NCI-H1694 treated with DMSO at 0.1 percent for 48 hours (cell line): Measurements from ENCODE around the gene AHCYL2.
"Not testable (repeated sequence)": the region's sequence is repeated elsewhere in the genome, so short reads cannot be mapped to it uniquely, and the experiment has no call there.

Source experiments
- DNase-seq: peaks from one replicate; lab custom pipeline; 2025; lab: John Stamatoyannopoulos, UW

AHCYL2 gene

GRCh38 chr7:129383542-129384132 is 158.8 kb downstream of the AHCYL2 start:
- no peak for DNase-seq

- no peak for DNase-seq
Observed at GRCh38 chr7:129385116-129385515, 160.3 kb downstream of the AHCYL2 start.

DNA sequence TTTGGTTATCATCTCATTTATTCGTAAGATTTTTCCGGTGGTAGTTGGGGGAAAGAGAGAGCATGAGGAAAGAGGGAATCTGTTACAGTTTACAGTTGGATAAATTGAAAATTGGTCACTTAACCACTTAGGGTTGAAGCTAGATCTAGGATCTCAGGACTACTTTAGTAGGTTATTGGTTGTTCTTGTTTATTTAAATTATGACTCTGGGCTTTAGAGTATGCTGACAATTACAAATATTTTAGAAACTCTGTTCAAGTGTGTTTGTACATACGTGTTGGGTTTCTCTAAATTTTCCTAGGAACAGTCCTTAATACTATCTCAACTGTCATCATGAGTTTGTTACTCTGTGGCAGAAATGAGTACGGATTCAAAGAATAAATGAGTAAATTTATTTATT is 160.8 kb downstream of the AHCYL2 start:
- no peak for DNase-seq

- DNase-seq: no peak
Observed at GRCh38 chr7:129386506-129386905, 161.7 kb downstream of the AHCYL2 start.

DNA sequence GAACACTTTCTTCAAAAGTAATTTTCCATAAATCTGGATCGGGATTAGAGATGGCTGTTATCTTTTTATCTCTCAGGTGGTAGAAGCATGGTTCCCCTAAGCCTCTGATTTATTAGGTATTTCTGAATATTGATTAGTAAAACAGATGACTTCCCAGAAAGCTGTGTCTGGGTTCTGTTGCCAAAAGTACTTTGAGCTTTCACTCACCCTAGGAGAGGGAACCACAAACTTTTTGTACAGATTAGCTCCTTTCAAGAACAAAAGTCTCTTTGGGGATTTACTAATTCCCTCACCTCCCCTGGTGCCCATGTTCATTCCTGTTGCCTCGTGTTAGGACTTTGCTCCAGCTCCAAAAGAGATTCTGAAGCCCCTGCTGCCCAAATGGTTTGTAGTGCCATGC is 162.7 kb downstream of the AHCYL2 start:
- no peak for DNase-seq

GRCh38 chr7:129388333-129389098 is 163.7 kb downstream of the AHCYL2 start:
- no peak for DNase-seq

DNA sequence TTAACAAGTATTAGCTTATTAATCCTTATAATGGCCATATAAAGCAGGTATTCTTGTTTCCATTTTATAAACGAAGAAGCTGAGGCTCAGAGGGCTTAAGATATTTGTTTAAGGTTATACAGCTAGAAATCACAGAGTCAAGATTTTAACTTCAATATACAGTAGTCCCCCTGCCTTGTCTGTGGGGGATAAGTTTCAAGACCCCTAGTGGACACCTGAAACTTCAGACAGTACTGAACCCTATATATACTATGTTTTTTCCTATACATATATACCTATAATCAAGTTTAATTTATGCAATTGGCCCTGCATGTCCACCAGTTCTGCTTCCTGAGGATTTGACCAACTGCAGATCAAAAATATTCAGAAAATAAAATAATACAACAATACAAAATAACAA is 165.0 kb downstream of the AHCYL2 start:
- no peak for DNase-seq

DNA sequence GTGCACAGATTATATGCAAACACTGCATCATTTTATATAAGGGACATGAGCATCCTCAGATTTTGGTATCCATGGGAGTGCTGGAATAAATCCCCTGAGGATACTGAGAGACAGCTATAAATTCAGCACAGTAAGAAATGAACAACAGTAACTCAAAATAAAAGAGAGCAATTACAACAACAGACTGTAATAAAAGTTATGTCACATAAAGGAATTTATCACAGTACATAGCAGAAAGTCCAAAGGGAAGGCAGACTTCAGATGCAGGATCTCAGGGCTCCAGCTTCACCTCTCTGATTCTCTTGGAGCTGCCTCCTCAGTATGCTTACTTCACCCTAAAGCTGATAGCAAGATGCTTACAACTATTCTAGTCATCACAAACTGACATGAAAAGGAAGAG is 165.5 kb downstream of the AHCYL2 start:
- DNase-seq: no peak

GRCh38 chr7:129391546-129392171 is 166.8 kb downstream of the AHCYL2 start:
- no peak for DNase-seq

GRCh38 chr7:129393255-129393654 is 168.4 kb downstream of the AHCYL2 start:
- no peak for DNase-seq

- DNase-seq: no peak
Observed at GRCh38 chr7:129394101-129394500, 169.3 kb downstream of the AHCYL2 start.

GRCh38 chr7:129394982-129395914 is 170.4 kb downstream of the AHCYL2 start:
- DNase-seq: no peak

GRCh38 chr7:129401228-129401966 is 176.6 kb downstream of the AHCYL2 start:
- no peak for DNase-seq

- DNase-seq: no peak
Observed at GRCh38 chr7:129401967-129402860, 177.4 kb downstream of the AHCYL2 start.

DNA sequence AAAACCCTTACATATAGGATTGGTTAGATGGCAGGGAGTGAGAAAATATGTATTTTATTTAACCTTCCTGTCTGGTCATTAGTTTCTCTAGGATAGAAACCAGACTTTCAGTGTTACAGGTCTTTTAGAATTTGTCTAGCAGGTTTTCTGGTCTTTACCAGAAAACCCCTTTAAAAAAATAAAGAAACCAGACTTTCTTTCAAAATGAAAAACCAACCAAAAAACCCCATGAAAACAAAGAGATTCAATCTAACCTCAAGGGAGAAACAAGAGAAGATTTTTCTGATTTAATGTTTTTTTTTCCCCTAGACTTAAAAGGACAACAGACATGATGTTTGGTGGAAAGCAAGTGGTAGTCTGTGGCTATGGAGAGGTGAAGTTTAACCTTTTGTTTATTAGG is 180.7 kb downstream of the AHCYL2 start:
- DNase-seq: no peak

DNA sequence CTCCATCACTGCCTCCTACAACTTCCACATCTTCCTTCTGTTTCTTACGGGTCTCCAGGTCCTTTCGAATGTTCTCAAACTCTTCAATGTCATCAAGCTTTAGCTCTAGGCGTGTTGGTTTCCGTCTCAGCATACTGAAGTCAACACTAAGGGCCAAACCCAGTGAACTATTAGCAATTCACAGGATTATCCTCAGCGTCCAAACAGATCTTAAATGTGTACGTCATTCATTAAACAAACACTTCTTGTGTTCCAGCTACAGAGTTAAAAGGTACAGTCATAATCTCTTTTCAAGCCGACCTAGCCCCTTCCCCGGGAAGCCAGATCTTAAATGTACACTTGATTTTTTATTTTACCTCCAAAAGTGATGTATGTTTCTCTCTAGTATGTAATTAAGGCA is 185.4 kb downstream of the AHCYL2 start:
- not testable (repeated sequence) for DNase-seq

GRCh38 chr7:129412501-129412900 is 187.7 kb downstream of the AHCYL2 start:
- no peak for DNase-seq

GRCh38 chr7:129417073-129417472 is 192.2 kb downstream of the AHCYL2 start:
- DNase-seq: no peak

DNA sequence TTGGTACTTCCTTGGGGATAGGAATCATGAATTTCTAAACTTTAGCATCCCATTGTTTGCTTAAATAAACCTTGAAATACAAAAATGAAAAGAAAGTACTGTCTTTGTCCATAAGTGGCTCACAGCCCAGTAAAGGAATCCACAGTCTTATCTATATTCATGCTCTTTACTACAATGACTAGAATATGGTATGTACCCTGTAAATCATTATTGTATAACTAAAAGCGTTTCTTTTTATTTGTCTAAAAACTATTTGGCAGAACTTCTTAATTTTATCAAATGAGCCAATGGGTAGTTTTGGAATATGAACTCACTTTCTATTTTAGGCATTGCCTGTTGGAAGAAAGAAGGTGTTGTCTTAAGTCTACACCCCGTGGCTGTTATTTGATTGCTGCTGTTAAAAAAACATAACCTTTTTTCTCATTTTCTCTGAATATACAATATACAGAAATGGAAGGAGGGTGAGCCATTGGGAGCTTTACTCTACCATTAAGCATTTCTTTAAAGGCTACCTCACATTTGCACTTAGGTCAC is 197.0 kb downstream of the AHCYL2 start:
- no peak for DNase-seq

GRCh38 chr7:129422727-129423126 is 197.9 kb downstream of the AHCYL2 start:
- DNase-seq: no peak
